ENCODE measurements around the gene TRMU. TPM values are rescaled to one million over a fixed set of nuclear protein-coding genes. Genes with fewer than 3 reads are reported as not detected.

The TRMU gene
- total RNA-seq, 1 experiment from 2014 or later = 90.1 TPM

GRCh38 chr22:46356496-46357480, 21.3 kb downstream of the TRMU start:
- CTCF ChIA-PET = interaction anchor here (0.8 to 1.6 kb wide), 2 partner anchors 11 to 185 kb away, joined by 3 to 4 read pairs; no protein-coding TSS in a partner anchor
- intact Hi-C loops (cut with micrococcal nuclease; ENCODE audit: unreplicated experiment) = no loop called here
- H3K4me3 ChIP-seq (ENCODE audit: low read depth, low read length, poor library complexity, severe bottlenecking) = no peak overlapping the region
- peaks cover 12% of the 10 kb centered on the region for H3K4me1 ChIP-seq (ENCODE audit: insufficient read depth, low read length, poor library complexity, severe bottlenecking)
- BruUV-seq (replicated peaks) = no TSS peak
- H3K27ac ChIP-seq (ENCODE audit: low read depth, low read length, poor library complexity, severe bottlenecking) = no peak overlapping the region
- peaks cover 21% of the 10 kb centered on the region for H3K36me3 ChIP-seq (ENCODE audit: insufficient read depth, low read length, poor library complexity, severe bottlenecking)
- TF ChIP-seq CTCF (conservative IDR thresholded peaks at IDR 0.05; ENCODE audit: low read depth, low read length) (no peak), EZH2 (IDR thresholded peaks at IDR 0.05; ENCODE audit: borderline replicate concordance, low read depth, low read length, poor library complexity, severe bottlenecking) (no peak)
- POLR2A ChIA-PET (ENCODE audit: low non-redundant PET) = no interaction called here
- no peaks in the 10 kb centered on the region for H3K9me3 ChIP-seq (ENCODE audit: low read depth, low read length, poor library complexity, severe bottlenecking)
- H3K27me3 ChIP-seq (replicated peaks; ENCODE audit: insufficient read depth, low read depth, low read length, poor library complexity) = no peaks in the 10 kb centered on the region
- DNase-seq (ENCODE audit: low spot score) = no peak

- Histone ChIP-seq H3K36me3 (ENCODE audit: insufficient read depth, low read length, poor library complexity, severe bottlenecking) (peaks cover 10% of the 10 kb centered on the region), H3K27ac (ENCODE audit: low read depth, low read length, poor library complexity, severe bottlenecking) (no peak overlapping the region), H3K4me1 (ENCODE audit: insufficient read depth, low read length, poor library complexity, severe bottlenecking) (peaks cover 5% of the 10 kb centered on the region), H3K4me3 (ENCODE audit: low read depth, low read length, poor library complexity, severe bottlenecking) (no peak overlapping the region), H3K27me3 (replicated peaks; ENCODE audit: insufficient read depth, low read depth, low read length, poor library complexity) (no peaks in the 10 kb centered on the region), H3K9me3 (ENCODE audit: low read depth, low read length, poor library complexity, severe bottlenecking) (no peaks in the 10 kb centered on the region)
- no peak for TF ChIP-seq CTCF (conservative IDR thresholded peaks at IDR 0.05; ENCODE audit: low read depth, low read length)
- no peak for TF ChIP-seq EZH2 (IDR thresholded peaks at IDR 0.05; ENCODE audit: borderline replicate concordance, low read depth, low read length, poor library complexity, severe bottlenecking)
- ChIA-PET CTCF (no interaction called here), POLR2A (ENCODE audit: low non-redundant PET) (no interaction called here)
- no TSS peak for BruUV-seq (replicated peaks)
- DNase-seq (ENCODE audit: low spot score) = no peak
- intact Hi-C loops (cut with micrococcal nuclease; ENCODE audit: unreplicated experiment) = no loop called here
These were observed 22.4 kb downstream of the TRMU start for GRCh38 chr22:46357711-46358520.

GRCh38 chr22:46358766-46359165, 23.3 kb downstream of the TRMU start:
- BruUV-seq (replicated peaks) = no TSS peak
- Histone ChIP-seq H3K9me3 (ENCODE audit: low read depth, low read length, poor library complexity, severe bottlenecking) (no peaks in the 10 kb centered on the region), H3K27ac (ENCODE audit: low read depth, low read length, poor library complexity, severe bottlenecking) (no peak overlapping the region), H3K4me1 (ENCODE audit: insufficient read depth, low read length, poor library complexity, severe bottlenecking) (no peaks in the 10 kb centered on the region), H3K36me3 (ENCODE audit: insufficient read depth, low read length, poor library complexity, severe bottlenecking) (peaks cover 10% of the 10 kb centered on the region), H3K27me3 (replicated peaks; ENCODE audit: insufficient read depth, low read depth, low read length, poor library complexity) (no peaks in the 10 kb centered on the region), H3K4me3 (ENCODE audit: low read depth, low read length, poor library complexity, severe bottlenecking) (no peak overlapping the region)
- ChIA-PET POLR2A (ENCODE audit: low non-redundant PET) (no interaction called here), CTCF (no interaction called here)
- intact Hi-C loops (cut with micrococcal nuclease; ENCODE audit: unreplicated experiment) = no loop called here
- no peak for DNase-seq (ENCODE audit: low spot score)
- TF ChIP-seq CTCF (conservative IDR thresholded peaks at IDR 0.05; ENCODE audit: low read depth, low read length) = no peak
- TF ChIP-seq EZH2 (IDR thresholded peaks at IDR 0.05; ENCODE audit: borderline replicate concordance, low read depth, low read length, poor library complexity, severe bottlenecking) = no peak

All from A673 (cell line).